IPS-20b (cell line): ENCODE results near the gene POU2F3.
A peak's percentile ranks its signal among the peaks of the same experiment; 100 is the strongest.

Source experiments
- H3K27ac ChIP-seq: one replicate; pipeline ENCODE4 v1.5.1; 2013; ENCODE audit warnings: low read length
- H3K27me3 ChIP-seq: 2 replicates; pipeline ENCODE4 v1.6.1; 2013; ENCODE audit warnings: mild to moderate bottlenecking, low read length, inconsistent platforms; ENCODE audit not compliant: insufficient read depth
- H3K36me3 ChIP-seq: 2 replicates; pipeline ENCODE4 v1.6.1; 2013; ENCODE audit warnings: low read depth, mild to moderate bottlenecking, inconsistent platforms, low read length, moderate library complexity; ENCODE audit not compliant: insufficient read depth
- H3K4me1 ChIP-seq: 2 replicates; pipeline ENCODE4 v1.6.1; 2013; ENCODE audit warnings: mild to moderate bottlenecking, control low read depth, inconsistent platforms, low read length, moderate library complexity; ENCODE audit not compliant: insufficient read depth
- H3K4me3 ChIP-seq: 2 replicates; pipeline ENCODE4 v1.5.1; 2013; ENCODE audit warnings: mild to moderate bottlenecking, low read length, inconsistent platforms
- H3K9ac ChIP-seq: 2 replicates; pipeline ENCODE4 v1.6.1; 2013; ENCODE audit warnings: low read depth, mild to moderate bottlenecking, inconsistent platforms, low read length, moderate library complexity
- H3K9me3 ChIP-seq: 2 replicates; pipeline ENCODE4 v1.6.1; 2013; ENCODE audit warnings: mild to moderate bottlenecking, low read depth, low read length, inconsistent platforms; ENCODE audit not compliant: insufficient read depth

The POU2F3 gene

DNA sequence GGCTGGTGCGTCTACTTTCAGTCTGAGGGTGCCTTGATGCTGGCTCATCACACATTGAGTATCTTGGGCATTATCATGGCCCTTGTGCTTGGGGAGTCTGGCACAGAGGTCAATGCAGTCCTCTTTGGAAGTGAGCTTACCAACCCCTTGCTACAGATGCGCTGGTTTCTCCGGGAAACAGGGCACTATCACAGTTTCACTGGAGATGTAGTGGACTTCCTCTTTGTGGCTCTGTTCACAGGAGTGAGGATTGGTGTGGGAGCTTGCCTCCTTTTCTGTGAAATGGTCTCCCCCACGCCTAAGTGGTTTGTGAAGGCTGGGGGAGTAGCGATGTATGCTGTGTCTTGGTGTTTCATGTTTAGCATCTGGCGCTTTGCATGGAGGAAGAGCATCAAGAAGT is 90.1 kb downstream of the POU2F3 start:
- peaks cover 7% of the 10 kb centered on the region; the same call in 1 of the 2 replicates for H3K27me3 ChIP-seq
- H3K4me1 ChIP-seq: peaks cover 7% of the 10 kb centered on the region; the same call in 1 of the 2 replicates
- no peak overlapping the region for H3K4me3 ChIP-seq
- no peak overlapping the region for H3K27ac ChIP-seq
- no peak overlapping the region for H3K9ac ChIP-seq
- no peaks in the 10 kb centered on the region for H3K9me3 ChIP-seq
- H3K36me3 ChIP-seq: peaks cover 23% of the 10 kb centered on the region

DNA sequence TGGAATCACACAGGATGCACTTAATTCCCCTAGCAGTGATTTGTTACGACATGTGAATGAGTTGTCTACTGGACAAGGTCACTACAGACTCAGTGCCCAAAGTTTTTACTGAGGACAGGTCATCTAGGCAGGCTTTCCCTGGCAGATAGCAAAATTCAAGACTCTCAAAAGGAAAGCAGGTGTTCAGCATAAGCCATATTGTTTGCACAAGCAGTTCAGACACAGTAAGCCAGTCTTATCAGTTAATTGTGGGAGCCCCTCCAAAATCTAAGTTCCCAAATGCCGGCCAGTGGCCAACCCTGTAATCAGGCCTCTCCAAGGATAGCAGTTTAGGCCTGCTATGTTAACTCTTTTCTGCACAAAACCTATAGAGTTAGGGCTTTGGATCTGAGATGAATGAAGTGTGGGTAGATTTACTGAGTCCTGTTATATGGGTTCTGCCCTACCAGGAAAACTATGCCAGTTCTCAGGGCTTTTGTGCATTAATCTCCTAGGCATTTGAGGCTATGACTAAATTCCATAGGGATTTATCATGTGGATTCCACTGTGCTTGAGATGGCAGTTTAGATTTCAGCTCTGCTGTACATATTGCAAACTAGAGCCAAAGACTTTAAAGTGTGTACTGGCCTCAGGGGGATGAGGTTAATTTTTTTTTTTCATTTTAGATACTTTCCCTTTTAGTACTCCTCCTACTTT is 91.5 kb downstream of the POU2F3 start:
- Histone ChIP-seq H3K27ac (no peak overlapping the region), H3K4me1 (no peaks in the 10 kb centered on the region; the same call in 1 of the 2 replicates), H3K27me3 (no peaks in the 10 kb centered on the region; the same call in 1 of the 2 replicates), H3K36me3 (peaks cover 23% of the 10 kb centered on the region), H3K4me3 (no peak overlapping the region), H3K9me3 (no peaks in the 10 kb centered on the region), H3K9ac (no peak overlapping the region)

- H3K27ac ChIP-seq: no peak overlapping the region
- no peak overlapping the region for H3K9ac ChIP-seq
Measured at GRCh38 chr11:120332822-120333716, 93.1 kb downstream of the POU2F3 start.

DNA sequence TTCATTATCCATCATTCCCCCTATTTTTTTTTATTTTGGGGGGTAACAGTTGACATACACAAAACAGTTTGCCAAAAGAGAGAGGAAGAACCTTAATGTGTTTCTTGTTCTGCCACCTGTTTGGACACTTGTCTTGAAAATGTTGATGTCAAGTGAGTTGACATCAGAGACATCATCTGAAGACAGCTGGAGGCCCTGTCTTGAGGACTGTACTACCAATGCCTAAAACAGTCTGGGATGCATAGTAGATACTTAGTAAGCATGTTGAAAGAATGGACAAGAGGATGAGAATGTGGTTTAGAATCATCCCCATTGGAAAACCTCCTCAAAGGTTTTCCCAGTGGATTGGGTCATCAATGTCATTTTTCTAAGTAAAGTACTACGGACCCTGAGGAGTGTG is 93.9 kb downstream of the POU2F3 start:
- no peak overlapping the region for H3K27ac ChIP-seq
- H3K4me1 ChIP-seq: peaks cover 8% of the 10 kb centered on the region
- H3K4me3 ChIP-seq: no peak overlapping the region
- no peaks in the 10 kb centered on the region for H3K9me3 ChIP-seq
- no peak overlapping the region for H3K9ac ChIP-seq
- peaks cover 23% of the 10 kb centered on the region for H3K36me3 ChIP-seq
- H3K27me3 ChIP-seq: no peaks in the 10 kb centered on the region

More at GRCh38 chr11:120332822-120333716, 93.1 kb downstream of the POU2F3 start:
- Histone ChIP-seq H3K36me3 (peaks cover 23% of the 10 kb centered on the region), H3K4me1 (peaks cover 2% of the 10 kb centered on the region; the same call in 1 of the 2 replicates), H3K4me3 (no peak overlapping the region), H3K27me3 (no peaks in the 10 kb centered on the region), H3K9me3 (no peaks in the 10 kb centered on the region)

- no peak overlapping the region for H3K4me3 ChIP-seq
- no peak overlapping the region for H3K9ac ChIP-seq
- H3K27me3 ChIP-seq: no peaks in the 10 kb centered on the region
- no peaks in the 10 kb centered on the region for H3K9me3 ChIP-seq
- H3K27ac ChIP-seq: no peak overlapping the region
- peaks cover 23% of the 10 kb centered on the region for H3K36me3 ChIP-seq
- H3K4me1 ChIP-seq: peaks cover 8% of the 10 kb centered on the region
Measured at GRCh38 chr11:120334332-120334731, 94.4 kb downstream of the POU2F3 start.

DNA sequence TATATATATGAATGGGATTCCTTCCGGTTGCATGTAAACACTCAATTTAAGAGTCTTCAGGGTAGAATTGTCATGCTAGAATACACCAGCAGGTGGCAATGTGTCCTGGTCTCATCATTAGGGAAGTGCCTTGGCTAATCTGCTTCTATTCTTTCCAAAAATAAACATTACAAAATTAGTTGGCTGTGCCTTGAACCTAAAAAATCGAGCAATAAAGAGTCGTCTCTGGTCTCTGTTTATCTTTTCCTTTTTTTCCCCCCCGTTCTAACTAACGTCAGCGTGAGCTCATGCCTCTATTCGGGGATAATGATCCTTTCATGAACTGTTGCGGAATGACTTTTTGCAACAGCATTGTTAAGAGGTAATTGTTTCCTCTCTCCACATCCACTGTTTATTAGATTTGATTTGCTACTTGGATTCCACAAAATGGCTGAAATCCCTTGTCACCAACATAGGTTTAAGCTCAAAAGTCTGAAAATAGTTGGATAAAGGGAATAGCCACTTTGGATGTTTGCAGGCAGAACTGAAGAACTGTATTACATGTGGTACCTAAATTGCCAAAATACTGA is 95.0 kb downstream of the POU2F3 start:
- Histone ChIP-seq H3K36me3 (peaks cover 18% of the 10 kb centered on the region), H3K9me3 (no peaks in the 10 kb centered on the region), H3K4me1 (peaks cover 8% of the 10 kb centered on the region), H3K27ac (no peak overlapping the region), H3K9ac (peak overlapping the region; percentile 77; the same call in 1 of the 2 replicates), H3K27me3 (no peaks in the 10 kb centered on the region), H3K4me3 (peak overlapping the region; percentile 97)

GRCh38 chr11:120335556-120335907 is 95.6 kb downstream of the POU2F3 start:
- no peaks in the 10 kb centered on the region for H3K9me3 ChIP-seq
- H3K27me3 ChIP-seq: no peaks in the 10 kb centered on the region
- H3K36me3 ChIP-seq: peaks cover 13% of the 10 kb centered on the region
- H3K9ac ChIP-seq: peak overlapping the region; percentile 77; the same call in 1 of the 2 replicates
- H3K4me3 ChIP-seq: peak overlapping the region; percentile 97
- peak overlapping the region; percentile 53 for H3K27ac ChIP-seq
- H3K4me1 ChIP-seq: peaks cover 8% of the 10 kb centered on the region

DNA sequence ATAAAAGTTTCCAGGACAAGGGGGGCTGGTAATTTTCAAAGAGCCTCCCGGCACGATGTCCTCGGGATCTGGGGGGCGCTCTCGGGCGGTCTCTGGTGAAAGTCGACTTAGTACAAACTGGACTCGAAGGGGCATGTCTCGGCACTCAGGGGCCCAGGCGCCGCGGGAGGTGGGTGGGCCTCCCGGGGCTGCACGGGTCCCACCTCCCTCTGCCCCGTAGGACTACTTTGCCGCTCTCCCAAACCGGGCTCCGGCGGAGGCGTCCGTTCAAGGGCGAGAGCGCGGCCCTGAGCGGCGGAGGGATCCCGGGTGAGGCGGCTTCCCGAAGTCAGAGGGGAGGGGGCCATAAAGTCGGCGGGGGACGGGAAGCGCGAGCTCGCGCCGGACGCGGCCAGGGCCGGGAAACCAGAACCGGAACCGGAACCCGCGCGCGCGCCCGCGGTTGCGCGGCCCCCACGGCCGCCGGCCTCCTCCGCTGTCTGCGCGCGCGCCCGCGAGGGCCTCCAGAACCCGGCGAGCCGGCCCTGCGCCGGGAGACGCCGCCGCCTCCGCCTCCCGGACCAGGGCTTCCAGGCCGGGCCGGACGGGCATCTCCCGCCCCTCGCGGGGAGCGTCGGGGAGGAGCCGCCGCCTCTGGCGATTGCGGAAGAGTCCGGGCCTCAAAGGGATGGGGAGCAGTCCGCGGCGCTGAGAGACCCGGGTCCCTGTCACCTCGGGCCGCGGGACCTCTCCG is 96.1 kb downstream of the POU2F3 start, which contains the start of gene ARHGEF12:
Gene ARHGEF12 (plus strand): TSS at position 506 of the 733 bp plus-strand sequence. CDS start 831 bp downstream, outside the sequence.
- Histone ChIP-seq H3K9me3 (no peaks in the 10 kb centered on the region), H3K27me3 (no peaks in the 10 kb centered on the region), H3K4me3 (peak within 1 kb of the TSS; percentile 97), H3K9ac (peak within 1 kb of the TSS; percentile 85), H3K27ac (peak within 1 kb of the TSS; percentile 53), H3K36me3 (peaks cover 9% of the 10 kb centered on the region), H3K4me1 (peaks cover 8% of the 10 kb centered on the region)

- Histone ChIP-seq H3K4me3 (peak overlapping the region; percentile 97), H3K9ac (peak overlapping the region; percentile 85), H3K9me3 (no peaks in the 10 kb centered on the region), H3K27ac (no peak overlapping the region), H3K4me1 (peaks cover 8% of the 10 kb centered on the region), H3K36me3 (peaks cover 2% of the 10 kb centered on the region), H3K27me3 (no peaks in the 10 kb centered on the region)
Measured at GRCh38 chr11:120336641-120337354, 96.9 kb downstream of the POU2F3 start.

DNA sequence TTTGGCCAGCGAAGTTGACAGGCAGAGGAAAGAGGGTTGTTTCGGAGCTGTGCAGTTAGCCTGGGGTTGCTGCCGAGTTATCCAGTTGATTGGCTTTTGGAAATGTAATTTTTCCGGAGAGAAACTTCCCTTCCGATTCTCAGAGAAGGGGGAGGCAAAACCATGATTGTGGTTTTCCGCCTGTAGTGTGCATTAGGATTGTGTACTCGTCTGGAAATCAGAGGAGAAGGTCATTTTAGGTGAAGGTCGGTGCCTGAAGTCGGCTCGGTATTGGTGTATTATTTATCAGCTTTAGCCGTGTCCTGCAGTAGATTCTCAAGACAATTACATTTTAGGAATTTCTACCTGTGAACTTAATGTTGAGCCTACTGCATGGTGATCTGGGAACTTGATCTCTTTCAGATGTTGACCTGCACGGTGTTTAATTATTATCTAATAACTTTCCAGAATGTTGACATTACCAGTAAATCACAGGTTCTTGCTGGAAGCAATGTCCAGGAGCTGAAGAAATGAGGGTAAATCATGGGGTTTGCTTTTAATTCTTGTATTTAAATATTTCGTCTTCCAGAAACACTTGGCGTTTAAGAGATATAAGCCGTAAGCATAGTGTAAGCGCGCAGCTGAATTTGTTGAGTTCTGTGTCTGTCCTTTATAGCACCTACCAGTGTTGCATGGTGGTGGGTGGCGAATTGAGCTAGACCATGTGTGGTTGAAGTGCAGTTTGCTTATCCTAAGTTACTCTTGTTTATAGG is 97.6 kb downstream of the POU2F3 start:
- Histone ChIP-seq H3K9ac (peak overlapping the region; percentile 85), H3K27ac (no peak overlapping the region), H3K4me1 (peaks cover 8% of the 10 kb centered on the region), H3K36me3 (no peaks in the 10 kb centered on the region), H3K9me3 (no peaks in the 10 kb centered on the region), H3K27me3 (no peaks in the 10 kb centered on the region), H3K4me3 (peak overlapping the region; percentile 97)
